PC-3 (cell line): ENCODE measurements around the gene PLEKHO2. TPM values are rescaled to one million over a fixed set of nuclear protein-coding genes. Genes with fewer than 3 reads are reported as not detected.
"Not testable (repeated sequence)": the region's sequence is repeated elsewhere in the genome, so short reads cannot be mapped to it uniquely, and the experiment has no call there.

Experiments
- ATAC-seq: fragments of 200-7000 bp; cut with Tn5 transposase; 2 replicates; pipeline ENCODE4 v1.9.1; 2020; ENCODE audit warnings: mild to moderate bottlenecking, moderate library complexity
- BruUV-seq: library from RNA; stranded (reverse); fragments of 400-500 nt; replicated peaks from 2 replicates; lab custom pipeline; 2021; lab: Mats Ljungman, UMichigan
- CTCF ChIA-PET: fragments of 300-600 bp; sonication (Branson Sonifier 250); formaldehyde crosslinking; loops from one replicate; lab custom pipeline; 2022; ENCODE audit warnings: antibody characterized with exemption; lab: Charles Lee
- POLR2A ChIA-PET: fragments of 300-600 bp; sonication (Branson Sonifier 250); formaldehyde crosslinking; loops from one replicate; lab custom pipeline; 2022; ENCODE audit warnings: antibody characterized with exemption; ENCODE audit not compliant: unreplicated experiment; lab: Charles Lee
- DNase-seq: peaks from one replicate; pipeline ENCODE4 v3.0.0-alpha.2; 2015
- H2AFZ ChIP-seq: fragments of 300-600 bp; sonication (generic); 2 replicates; pipeline ENCODE4 v1.6.0; 2016; ENCODE audit warnings: antibody characterized with exemption, low read length
- H3F3A ChIP-seq: fragments of 300-600 bp; sonication (generic); one replicate; pipeline ENCODE4 v1.6.0; 2017; ENCODE audit warnings: antibody characterized with exemption, low read length, control low read depth, mild to moderate bottlenecking; ENCODE audit not compliant: unreplicated experiment
- H3K27ac ChIP-seq: fragments of 300-600 bp; sonication (generic); 2 replicates; pipeline ENCODE4 v1.5.1; 2016; ENCODE audit warnings: mild to moderate bottlenecking, low read length
- H3K27me3 ChIP-seq: fragments of 300-600 bp; sonication (generic); 2 replicates; pipeline ENCODE4 v1.6.1; 2016; ENCODE audit warnings: low read length, mixed read lengths
- H3K36me3 ChIP-seq: fragments of 300-600 bp; sonication (generic); 2 replicates; pipeline ENCODE4 v1.6.1; 2016; ENCODE audit warnings: low read depth, mixed run types, low read length, mixed read lengths
- H3K4me1 ChIP-seq: fragments of 300-600 bp; sonication (generic); 2 replicates; pipeline ENCODE4 v1.5.1; 2016; ENCODE audit warnings: low read length; ENCODE audit not compliant: insufficient read depth
- H3K4me2 ChIP-seq: fragments of 300-600 bp; sonication (generic); 2 replicates; pipeline ENCODE4 v1.6.0; 2016; ENCODE audit warnings: low read length
- H3K4me3 ChIP-seq: fragments of 300-600 bp; sonication (generic); 2 replicates; pipeline ENCODE4 v1.5.1; 2016; ENCODE audit warnings: mild to moderate bottlenecking, low read length, mixed read lengths
- H3K79me2 ChIP-seq: fragments of 300-600 bp; sonication (generic); 2 replicates; pipeline ENCODE4 v1.6.1; 2017; ENCODE audit warnings: low read length, mixed read lengths
- H3K9ac ChIP-seq: fragments of 300-600 bp; sonication (generic); 2 replicates; pipeline ENCODE4 v1.6.0; 2016; ENCODE audit warnings: mild to moderate bottlenecking, low read length
- H3K9me2 ChIP-seq: fragments of 300-600 bp; sonication (generic); replicated peaks from 2 replicates; pipeline ENCODE4 v1.6.1; 2016; ENCODE audit warnings: mixed run types, low read length, mixed read lengths
- H3K9me3 ChIP-seq: fragments of 300-600 bp; sonication (generic); 2 replicates; pipeline ENCODE4 v1.6.1; 2016; ENCODE audit warnings: low read length, mixed read lengths
- H4K20me1 ChIP-seq: fragments of 300-600 bp; sonication (generic); 2 replicates; pipeline ENCODE4 v1.6.1; 2016; ENCODE audit warnings: low read length, mixed read lengths
- EZH2 ChIP-seq: fragments of 300-600 bp; sonication (generic); IDR thresholded peaks from one replicate; pipeline ENCODE4 v1.6.1; 2017; ENCODE audit warnings: antibody characterized with exemption, mild to moderate bottlenecking, low read length; ENCODE audit not compliant: unreplicated experiment
- EZH2phosphoT487 ChIP-seq: fragments of 300-600 bp; sonication (generic); IDR thresholded peaks from 2 replicates; pipeline ENCODE4 v1.6.1; 2018; ENCODE audit warnings: mild to moderate bottlenecking, antibody characterized with exemption, low read length, borderline replicate concordance
- intact Hi-C: fragments of 100-400 bp; cut with micrococcal nuclease; formaldehyde crosslinking; loops from 2 replicates; pipeline ENCODE4 v1.9.0; 2023
- total RNA-seq: library from RNA; depleted of rRNA; stranded (reverse); fragments of >200 nt; gene quantifications from 2 replicates; pipeline ENCODE4 v1.2.3, GENCODE V29; 2014
- TF ChIP-seq, protein P1 (sequence below): fragments of 300-600 bp; sonication (generic); conservative IDR thresholded peaks from 2 replicates; pipeline ENCODE4 v1.5.1; 2017; ENCODE audit warnings: antibody characterized with exemption, low read depth, mild to moderate bottlenecking, low read length

Gene PLEKHO2
- total RNA-seq, 1 experiment from 2014 or later = 4.3 TPM

DNA sequence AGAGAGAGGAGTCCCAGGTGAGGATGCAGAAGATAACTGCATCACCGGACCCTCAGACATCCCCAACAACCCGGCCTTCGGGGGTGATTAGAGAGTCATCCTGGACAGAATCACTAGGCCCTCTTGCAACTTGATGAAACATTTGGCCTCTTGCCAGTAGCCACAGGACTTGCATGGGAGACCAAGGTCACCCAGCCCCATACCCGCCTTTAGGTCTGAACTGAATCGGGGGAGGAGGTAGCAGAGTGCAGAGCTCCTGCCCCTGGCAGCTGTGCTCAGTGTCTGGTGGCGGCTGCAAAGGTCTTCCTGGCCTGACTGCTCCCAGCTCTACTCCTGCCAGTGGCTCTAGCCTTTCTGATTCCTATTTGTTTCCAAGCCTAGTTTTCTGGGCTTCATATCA is 28.6 kb upstream of the PLEKHO2 start:
- H3K9ac ChIP-seq = no peak overlapping the region
- no peaks in the 10 kb centered on the region; the same call in 1 of the 2 replicates for H3K36me3 ChIP-seq
- no peak overlapping the region for H3K27ac ChIP-seq
- DNase-seq = peak; percentile 11
- ChIA-PET CTCF (no interaction called here), POLR2A (no interaction called here)
- no peaks in the 10 kb centered on the region for H3F3A ChIP-seq
- BruUV-seq = no TSS peak
- no peaks in the 10 kb centered on the region for H3K4me1 ChIP-seq
- no peaks in the 10 kb centered on the region for H4K20me1 ChIP-seq
- TF ChIP-seq, protein P1, sequence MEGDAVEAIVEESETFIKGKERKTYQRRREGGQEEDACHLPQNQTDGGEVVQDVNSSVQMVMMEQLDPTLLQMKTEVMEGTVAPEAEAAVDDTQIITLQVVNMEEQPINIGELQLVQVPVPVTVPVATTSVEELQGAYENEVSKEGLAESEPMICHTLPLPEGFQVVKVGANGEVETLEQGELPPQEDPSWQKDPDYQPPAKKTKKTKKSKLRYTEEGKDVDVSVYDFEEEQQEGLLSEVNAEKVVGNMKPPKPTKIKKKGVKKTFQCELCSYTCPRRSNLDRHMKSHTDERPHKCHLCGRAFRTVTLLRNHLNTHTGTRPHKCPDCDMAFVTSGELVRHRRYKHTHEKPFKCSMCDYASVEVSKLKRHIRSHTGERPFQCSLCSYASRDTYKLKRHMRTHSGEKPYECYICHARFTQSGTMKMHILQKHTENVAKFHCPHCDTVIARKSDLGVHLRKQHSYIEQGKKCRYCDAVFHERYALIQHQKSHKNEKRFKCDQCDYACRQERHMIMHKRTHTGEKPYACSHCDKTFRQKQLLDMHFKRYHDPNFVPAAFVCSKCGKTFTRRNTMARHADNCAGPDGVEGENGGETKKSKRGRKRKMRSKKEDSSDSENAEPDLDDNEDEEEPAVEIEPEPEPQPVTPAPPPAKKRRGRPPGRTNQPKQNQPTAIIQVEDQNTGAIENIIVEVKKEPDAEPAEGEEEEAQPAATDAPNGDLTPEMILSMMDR = no peak
- TF ChIP-seq EZH2 (no peak), EZH2phosphoT487 (no peak)
- H3K79me2 ChIP-seq = no peaks in the 10 kb centered on the region
- ATAC-seq = no peak
- intact Hi-C loops = no loop called here
- no peak overlapping the region for H2AFZ ChIP-seq
- no peaks in the 10 kb centered on the region for H3K27me3 ChIP-seq
- no peak overlapping the region for H3K4me2 ChIP-seq
- H3K9me2 ChIP-seq = no peaks in the 10 kb centered on the region
- H3K9me3 ChIP-seq = no peaks in the 10 kb centered on the region
- H3K4me3 ChIP-seq = no peak overlapping the region

DNA sequence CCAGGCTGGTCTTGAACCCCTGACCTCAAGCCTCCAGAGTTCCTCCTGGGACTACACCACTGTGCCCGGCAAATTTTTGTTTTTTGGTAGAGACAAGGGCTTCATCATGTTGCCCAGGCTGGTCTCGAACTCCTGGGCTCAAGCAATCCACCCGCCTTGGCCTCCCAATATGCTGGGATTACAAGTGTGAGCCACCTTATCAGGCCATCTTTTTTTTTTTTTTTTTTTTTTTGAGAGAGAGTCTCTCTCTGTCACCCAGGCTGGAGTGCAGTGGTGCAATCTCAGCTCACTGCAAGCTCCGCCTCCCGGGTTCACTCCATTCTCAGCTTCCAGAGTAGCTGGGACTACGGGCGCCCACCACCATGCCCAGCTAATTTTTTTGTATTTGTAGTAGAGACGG is 27.4 kb upstream of the PLEKHO2 start:
- H2AFZ ChIP-seq, BruUV-seq, H3F3A ChIP-seq, H3K9me2 ChIP-seq, H4K20me1 ChIP-seq, H3K79me2 ChIP-seq, H3K27me3 ChIP-seq, H3K9me3 ChIP-seq, H3K4me1 ChIP-seq, intact Hi-C loops, H3K9ac ChIP-seq, H3K4me3 ChIP-seq, POLR2A ChIA-PET, DNase-seq, H3K4me2 ChIP-seq, ATAC-seq, H3K36me3 ChIP-seq, CTCF ChIA-PET, H3K27ac ChIP-seq: not testable (repeated sequence)

DNA sequence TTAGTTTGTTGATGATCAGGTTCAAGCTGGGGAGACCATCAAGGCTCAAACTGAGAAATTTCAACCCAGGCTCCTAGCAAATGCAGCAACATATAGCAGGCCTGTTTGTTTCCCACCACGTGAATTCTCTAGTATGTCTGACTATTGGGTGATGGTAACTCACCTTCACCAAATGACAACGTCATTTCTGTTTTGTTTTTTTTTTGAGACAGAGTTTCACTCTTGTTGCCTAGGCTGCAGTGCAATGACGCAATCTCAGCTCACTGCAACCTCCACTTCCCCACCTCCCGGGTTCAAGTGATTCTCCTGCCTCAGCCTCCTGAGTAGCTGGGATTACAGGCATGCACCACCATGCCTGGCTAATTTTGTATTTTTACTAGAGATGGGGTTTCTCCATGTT is 26.8 kb upstream of the PLEKHO2 start:
- H3K4me3 ChIP-seq, H3K27ac ChIP-seq, H3K4me1 ChIP-seq, POLR2A ChIA-PET, DNase-seq, H3K79me2 ChIP-seq, H3K36me3 ChIP-seq, BruUV-seq, H3K9me3 ChIP-seq, H3K9ac ChIP-seq, H3K27me3 ChIP-seq, ATAC-seq, H4K20me1 ChIP-seq, H2AFZ ChIP-seq, H3F3A ChIP-seq, H3K9me2 ChIP-seq, intact Hi-C loops, H3K4me2 ChIP-seq: not testable (repeated sequence)
- CTCF ChIA-PET = interaction anchor here (0.6 kb wide), 1 partner anchor 70 kb away, joined by 5 read pairs; no protein-coding TSS in a partner anchor

DNA sequence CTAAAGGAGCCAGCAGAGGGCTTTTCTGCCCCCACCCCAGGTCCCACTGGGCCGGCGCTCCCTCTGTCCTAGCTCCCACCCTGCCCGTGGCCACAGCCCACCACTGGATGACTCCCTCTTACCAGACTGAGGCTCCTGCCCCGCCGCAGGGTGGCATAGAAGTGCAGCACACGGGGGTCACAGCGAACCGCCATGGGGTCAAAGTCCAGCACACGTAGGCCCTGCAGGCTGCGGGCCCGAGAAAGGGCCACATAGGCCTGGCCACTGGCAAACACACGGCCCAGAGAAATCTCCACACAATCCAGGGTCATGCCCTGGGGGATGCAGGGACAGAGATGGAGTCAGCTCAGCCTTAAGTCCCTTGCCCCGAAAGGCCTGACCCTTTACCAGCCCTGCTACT is 25.3 kb upstream of the PLEKHO2 start:
- Histone ChIP-seq H3K9me2 (no peaks in the 10 kb centered on the region), H3K9me3 (no peaks in the 10 kb centered on the region), H3K9ac (no peak overlapping the region), H3K27ac (no peak overlapping the region), H3K36me3 (peaks cover 4% of the 10 kb centered on the region; the same call in 1 of the 2 replicates), H2AFZ (no peak overlapping the region), H3K4me3 (no peak overlapping the region), H3K4me2 (no peak overlapping the region), H3K27me3 (no peaks in the 10 kb centered on the region), H3K4me1 (no peaks in the 10 kb centered on the region), H4K20me1 (no peaks in the 10 kb centered on the region), H3F3A (no peaks in the 10 kb centered on the region), H3K79me2 (no peaks in the 10 kb centered on the region)
- CTCF ChIA-PET = no interaction called here
- ATAC-seq = no peak
- intact Hi-C loops = no loop called here
- DNase-seq = no peak
- POLR2A ChIA-PET = no interaction called here
- TF ChIP-seq, protein P1 = no peak
- no peak for TF ChIP-seq EZH2
- no peak for TF ChIP-seq EZH2phosphoT487
- BruUV-seq = no TSS peak
